ENCODE measurements around the gene SDK2.

GRCh38 chr17:73348018-73348828 lies 296.0 kb downstream of the SDK2 start:
- TF ChIP-seq GATA2 (IDR thresholded peaks at IDR 0.05; ENCODE audit: low read depth, low read length) (no peak), GATA3 (IDR thresholded peaks at IDR 0.05; ENCODE audit: low read depth, low read length) (no peak)

All from SH-SY5Y (cell line).